H9 (cell line): Measurements from ENCODE around the gene CMSS1. TPM values are rescaled to one million over a fixed set of nuclear protein-coding genes. Genes with fewer than 3 reads are reported as not detected.

Source experiments
- DNase-seq: peaks from one replicate; pipeline ENCODE4 v3.0.0-alpha.2; 2017
- H2AFZ ChIP-seq: one replicate; pipeline ENCODE4 v1.6.1; 2013; ENCODE audit warnings: mild to moderate bottlenecking, low read length, control low read depth, moderate library complexity
- H2AK5ac ChIP-seq: 2 replicates; pipeline ENCODE4 v1.6.1; 2013; ENCODE audit warnings: low read length, control low read depth, mixed read lengths; ENCODE audit not compliant: insufficient read length
- H2BK120ac ChIP-seq: one replicate; pipeline ENCODE4 v1.6.1; 2013; ENCODE audit warnings: low read depth, mild to moderate bottlenecking, low read length, control low read depth, inconsistent platforms; ENCODE audit not compliant: poor library complexity, severe bottlenecking
- H2BK12ac ChIP-seq: 2 replicates; pipeline ENCODE4 v1.6.1; 2013; ENCODE audit warnings: low read length, control low read depth, mixed read lengths, low read depth; ENCODE audit not compliant: insufficient read length
- H2BK15ac ChIP-seq: 2 replicates; pipeline ENCODE4 v1.6.1; 2013; ENCODE audit warnings: low read depth, low read length, control low read depth
- H2BK20ac ChIP-seq: one replicate; pipeline ENCODE4 v1.6.1; 2013; ENCODE audit warnings: low read depth, mild to moderate bottlenecking, low read length, control low read depth, inconsistent platforms; ENCODE audit not compliant: poor library complexity, severe bottlenecking
- H2BK5ac ChIP-seq: 2 replicates; pipeline ENCODE4 v1.6.1; 2013; ENCODE audit warnings: low read length, control low read depth, mixed read lengths; ENCODE audit not compliant: insufficient read length
- H3K14ac ChIP-seq: 2 replicates; pipeline ENCODE4 v1.6.1; 2013; ENCODE audit warnings: low read length, control low read depth; ENCODE audit not compliant: insufficient read depth
- H3K18ac ChIP-seq: 2 replicates; pipeline ENCODE4 v1.6.1; 2013; ENCODE audit warnings: low read depth, mild to moderate bottlenecking, mixed read lengths, low read length, control low read depth; ENCODE audit not compliant: insufficient read length
- H3K23ac ChIP-seq: 2 replicates; pipeline ENCODE4 v1.6.1; 2013; ENCODE audit warnings: low read length, control low read depth, mixed read lengths, low read depth; ENCODE audit not compliant: insufficient read length
- H3K23me2 ChIP-seq: 2 replicates; pipeline ENCODE4 v1.6.1; 2013; ENCODE audit warnings: low read depth, mild to moderate bottlenecking, mixed read lengths, low read length, control low read depth; ENCODE audit not compliant: insufficient read length, poor library complexity, severe bottlenecking
- H3K27ac ChIP-seq: 2 replicates; pipeline ENCODE4 v1.5.1; 2013; ENCODE audit warnings: low read length, control low read depth, mixed read lengths, low read depth; ENCODE audit not compliant: insufficient read length
- H3K27me3 ChIP-seq: 2 replicates; pipeline ENCODE4 v1.6.1; 2013; ENCODE audit warnings: low read length, control low read depth, inconsistent platforms; ENCODE audit not compliant: insufficient read depth
- H3K4ac ChIP-seq: 2 replicates; pipeline ENCODE4 v1.6.1; 2013; ENCODE audit warnings: low read depth, mild to moderate bottlenecking, control low read depth, inconsistent platforms, low read length, moderate library complexity
- H3K4me1 ChIP-seq: 2 replicates; pipeline ENCODE4 v1.6.1; 2013; ENCODE audit warnings: low read length, control low read depth, inconsistent platforms; ENCODE audit not compliant: insufficient read depth
- H3K4me2 ChIP-seq: 2 replicates; pipeline ENCODE4 v1.6.1; 2013; ENCODE audit warnings: low read length, control low read depth, mixed read lengths; ENCODE audit not compliant: insufficient read length, insufficient read depth
- H3K56ac ChIP-seq: 2 replicates; pipeline ENCODE4 v1.6.1; 2013; ENCODE audit warnings: low read depth, mild to moderate bottlenecking, mixed read lengths, low read length, control low read depth; ENCODE audit not compliant: insufficient read length
- H3K79me1 ChIP-seq: 2 replicates; pipeline ENCODE4 v1.6.1; 2013; ENCODE audit warnings: low read depth, mild to moderate bottlenecking, moderate library complexity, low read length, control low read depth, inconsistent platforms; ENCODE audit not compliant: insufficient read depth, poor library complexity, severe bottlenecking
- H3K79me2 ChIP-seq: 2 replicates; pipeline ENCODE4 v1.6.1; 2013; ENCODE audit warnings: low read length, control low read depth, inconsistent platforms; ENCODE audit not compliant: insufficient read depth
- H3K9ac ChIP-seq: 2 replicates; pipeline ENCODE4 v1.6.1; 2013; ENCODE audit warnings: low read length, control low read depth, mixed read lengths; ENCODE audit not compliant: insufficient read length; ENCODE audit errors: extremely low read depth
- H3K9me3 ChIP-seq: one replicate; pipeline ENCODE4 v1.6.1; 2013; ENCODE audit warnings: low read depth, low read length, inconsistent platforms; ENCODE audit not compliant: control insufficient read depth
- H3T11ph ChIP-seq: one replicate; pipeline ENCODE4 v1.6.1; 2013; ENCODE audit warnings: mild to moderate bottlenecking, low read length, control low read depth, inconsistent platforms
- H4K20me1 ChIP-seq: one replicate; pipeline ENCODE4 v1.6.1; 2013; ENCODE audit not compliant: control insufficient read depth, insufficient read length, insufficient read depth
- H4K5ac ChIP-seq: 2 replicates; pipeline ENCODE4 v1.6.1; 2013; ENCODE audit warnings: low read depth, mild to moderate bottlenecking, mixed read lengths, low read length, control low read depth; ENCODE audit not compliant: insufficient read length
- H4K8ac ChIP-seq: replicated peaks from 2 replicates; pipeline ENCODE4 v1.6.1; 2013; ENCODE audit warnings: low read length, control low read depth, mixed read lengths, low read depth; ENCODE audit not compliant: insufficient read length
- H4K91ac ChIP-seq: 2 replicates; pipeline ENCODE4 v1.6.1; 2013; ENCODE audit warnings: low read depth, mild to moderate bottlenecking, moderate library complexity, mixed read lengths, low read length, control low read depth; ENCODE audit not compliant: insufficient read length
- H3K27ac Mint-ChIP-seq, 3 experiments: 2 replicates in 2 of 3; 3 replicates in 1 of 3; pipeline ENCODE4 v1.8.0; 2020 to 2021; ENCODE audit warnings: mixed read lengths in 3 of 3, mild to moderate bottlenecking in 1 of 3, moderate library complexity in 1 of 3
- H3K27me3 Mint-ChIP-seq: 2 replicates; pipeline ENCODE4 v1.8.0; 2021; ENCODE audit warnings: low read depth, mild to moderate bottlenecking, moderate library complexity, mixed read lengths
- H3K36me3 Mint-ChIP-seq, 3 experiments: 2 replicates in 2 of 3; 3 replicates in 1 of 3; pipeline ENCODE4 v1.8.0; 2020 to 2021; ENCODE audit warnings: low read depth in 3 of 3, mixed read lengths in 3 of 3; ENCODE audit not compliant: insufficient read depth in 1 of 3
- H3K4me1 Mint-ChIP-seq, 2 experiments: 2 replicates each; pipeline ENCODE4 v1.8.0; 2020; ENCODE audit warnings: mixed read lengths in 2 of 2
- H3K4me3 Mint-ChIP-seq, 2 experiments: 2 replicates in 1 of 2; 3 replicates in 1 of 2; pipeline ENCODE4 v1.8.0; 2020 to 2021; ENCODE audit warnings: mild to moderate bottlenecking in 2 of 2, mixed read lengths in 2 of 2, moderate library complexity in 1 of 2
- H3K9me3 Mint-ChIP-seq, 2 experiments: 2 replicates in 1 of 2; 3 replicates in 1 of 2; pipeline ENCODE4 v1.8.0; 2020; ENCODE audit warnings: mild to moderate bottlenecking in 2 of 2, mixed read lengths in 2 of 2, moderate library complexity in 1 of 2
- WGBS: extraction: QIAGEN DNeasy Blood & Tissue Kit; methylation state at CpG from one replicate; pipeline ENCODE4 v1.1.7; 2013; ENCODE audit warnings: missing lambda C conversion rate, low lambda C conversion rate, mixed read lengths; ENCODE audit not compliant: insufficient read length; ENCODE audit errors: extremely low coverage; 5-methylcytosine and 5-hydroxymethylcytosine counted together
- total RNA-seq: library from RNA; stranded (reverse); gene quantifications from 2 replicates; pipeline ENCODE4 v1.2.1, GENCODE V29; 2021
- TF ChIP-seq, protein P1 (sequence below): fragments of 200-600 bp; sonication (generic); conservative IDR thresholded peaks from 3 replicates; pipeline ENCODE4 v1.8.0; 2021; ENCODE audit warnings: antibody characterized with exemption, mild to moderate bottlenecking

The CMSS1 gene
- total RNA-seq, 1 experiment from 2014 or later, result 61.8 TPM

DNA sequence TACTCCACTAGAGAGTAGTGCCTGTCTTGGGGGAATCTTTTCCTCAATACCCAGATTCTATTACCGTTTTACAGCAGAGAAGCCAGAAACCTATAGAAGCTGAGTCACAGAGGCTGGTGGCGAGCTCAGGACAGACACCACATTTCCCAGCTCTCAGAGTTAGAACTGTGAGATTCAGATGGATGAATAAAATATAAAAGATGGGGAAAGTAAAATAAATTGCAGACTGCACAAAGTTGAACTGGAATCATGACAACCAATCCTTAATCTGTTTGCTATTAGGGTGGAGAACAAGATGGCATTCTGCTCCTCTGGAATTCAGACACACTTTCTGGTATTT lies 40.5 kb upstream of the CMSS1 start:
- Histone ChIP-seq H3K18ac (no peak overlapping the region), H3K27ac (no peak overlapping the region), H4K91ac (no peak overlapping the region), H2AFZ (no peak overlapping the region), H3K9me3 (no peaks in the 10 kb centered on the region), H3K56ac (no peak overlapping the region), H3K14ac (no peak overlapping the region), H2BK20ac (no peak overlapping the region), H2BK15ac (no peak overlapping the region), H2BK5ac (no peak overlapping the region), H3T11ph (no peak overlapping the region), H3K79me2 (no peaks in the 10 kb centered on the region), H3K23ac (no peak overlapping the region), H2AK5ac (no peak overlapping the region), H3K4me2 (no peak overlapping the region), H3K4me1 (no peaks in the 10 kb centered on the region; the same call in 1 of the 2 replicates), H3K9ac (no peak overlapping the region), H3K27me3 (no peaks in the 10 kb centered on the region), H3K23me2 (no peaks in the 10 kb centered on the region), H3K79me1 (no peaks in the 10 kb centered on the region), H4K8ac (no peak overlapping the region), H3K4ac (no peak overlapping the region), H4K5ac (no peak overlapping the region), H2BK12ac (no peak overlapping the region), H4K20me1 (no peaks in the 10 kb centered on the region), H2BK120ac (no peak overlapping the region)
- Mint-ChIP-seq H3K36me3 (no peaks in the 10 kb centered on the region), H3K9me3 (no peaks in the 10 kb centered on the region), H3K27me3 (no peaks in the 10 kb centered on the region; the same call in 1 of the 2 replicates), H3K27ac (no peak overlapping the region), H3K4me3 (no peak overlapping the region), H3K4me1 (peaks cover 9 to 10% of the 10 kb centered on the region in 2 experiments; a peak in 3 of 4 replicates)
- TF ChIP-seq, protein P1, sequence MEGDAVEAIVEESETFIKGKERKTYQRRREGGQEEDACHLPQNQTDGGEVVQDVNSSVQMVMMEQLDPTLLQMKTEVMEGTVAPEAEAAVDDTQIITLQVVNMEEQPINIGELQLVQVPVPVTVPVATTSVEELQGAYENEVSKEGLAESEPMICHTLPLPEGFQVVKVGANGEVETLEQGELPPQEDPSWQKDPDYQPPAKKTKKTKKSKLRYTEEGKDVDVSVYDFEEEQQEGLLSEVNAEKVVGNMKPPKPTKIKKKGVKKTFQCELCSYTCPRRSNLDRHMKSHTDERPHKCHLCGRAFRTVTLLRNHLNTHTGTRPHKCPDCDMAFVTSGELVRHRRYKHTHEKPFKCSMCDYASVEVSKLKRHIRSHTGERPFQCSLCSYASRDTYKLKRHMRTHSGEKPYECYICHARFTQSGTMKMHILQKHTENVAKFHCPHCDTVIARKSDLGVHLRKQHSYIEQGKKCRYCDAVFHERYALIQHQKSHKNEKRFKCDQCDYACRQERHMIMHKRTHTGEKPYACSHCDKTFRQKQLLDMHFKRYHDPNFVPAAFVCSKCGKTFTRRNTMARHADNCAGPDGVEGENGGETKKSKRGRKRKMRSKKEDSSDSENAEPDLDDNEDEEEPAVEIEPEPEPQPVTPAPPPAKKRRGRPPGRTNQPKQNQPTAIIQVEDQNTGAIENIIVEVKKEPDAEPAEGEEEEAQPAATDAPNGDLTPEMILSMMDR, result no peak
- no peak for DNase-seq
- no CpG with 5 or more reads among the region's 2 CpGs for WGBS
